Measurements from ENCODE around the gene CELF1. TPM values are rescaled to one million over a fixed set of nuclear protein-coding genes. Genes with fewer than 3 reads are reported as not detected.
"Not testable (repeated sequence)": the region's sequence is repeated elsewhere in the genome, so short reads cannot be mapped to it uniquely, and the experiment has no call there.

Gene CELF1
- total RNA-seq, 1 experiment from 2014 or later: 152 TPM

DNA sequence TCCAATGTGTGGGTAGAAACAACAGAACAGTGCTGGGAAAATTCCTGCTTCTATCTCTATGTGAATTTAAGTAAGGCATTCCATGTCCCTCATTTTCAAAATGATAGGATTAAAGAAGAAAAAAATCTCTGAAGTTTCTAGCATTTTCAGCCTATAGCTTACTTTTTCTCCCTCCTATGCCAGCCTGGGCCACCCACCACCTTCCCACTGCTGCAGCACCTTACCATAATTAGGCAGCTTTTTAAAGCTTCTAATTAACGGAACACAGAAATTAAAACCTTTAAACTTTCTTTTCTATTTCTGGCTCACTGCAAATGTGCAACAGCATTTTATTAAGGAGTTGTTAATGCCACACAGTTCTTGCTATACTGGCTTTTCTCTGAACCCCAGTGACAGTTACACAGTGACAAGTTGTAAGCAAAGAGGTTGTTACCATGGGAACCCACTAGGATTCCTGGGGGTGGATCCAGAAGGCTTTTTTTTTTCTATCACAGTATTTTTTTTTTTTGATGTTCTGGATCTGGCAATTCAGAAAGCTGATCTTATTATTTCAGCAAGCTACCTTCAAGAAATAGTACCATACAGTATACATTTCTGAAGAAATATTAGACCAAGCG is 20.2 kb downstream of the CELF1 start:
- H3K27me3 Mint-ChIP-seq (ENCODE audit: insufficient read depth, unreplicated experiment): no peaks in the 10 kb centered on the region
- ChIA-PET POLR2A (no interaction called here), CTCF (interaction anchor here (0.6 kb wide), 1 partner anchor 19 kb away, joined by 4 read pairs; no protein-coding TSS in a partner anchor)
- Histone ChIP-seq H3K4me3 (ENCODE audit: low read depth, low read length) (no peak overlapping the region), H3K27me3 (replicated peaks; ENCODE audit: control insufficient read depth, insufficient read depth, low read length) (no peaks in the 10 kb centered on the region), H3K4me1 (peaks cover 26% of the 10 kb centered on the region), H3K36me3 (ENCODE audit: control insufficient read depth, insufficient read depth, low read length) (no peaks in the 10 kb centered on the region), H3K9me3 (no peaks in the 10 kb centered on the region)
- no peak for TF ChIP-seq CTCF (IDR thresholded peaks at IDR 0.05; ENCODE audit: insufficient read depth in 1 of 2, low read depth in 1 of 2, low read length in 1 of 2, severe bottlenecking in 1 of 2, unreplicated experiment in 1 of 2)
- H3K36me3 Mint-ChIP-seq (ENCODE audit: insufficient read depth, unreplicated experiment): peaks cover 43% of the 10 kb centered on the region
- H3K9me3 Mint-ChIP-seq (ENCODE audit: unreplicated experiment): no peaks in the 10 kb centered on the region
- H3K4me1 Mint-ChIP-seq (ENCODE audit: low read depth, unreplicated experiment): peaks cover 13% of the 10 kb centered on the region
- DNase-seq: peak in 1 of 2 experiments; percentile 22
- no peak overlapping the region for H3K4me3 Mint-ChIP-seq (ENCODE audit: unreplicated experiment)
- no TSS peak for BruUV-seq (replicated peaks)
- intact Hi-C loops (cut with micrococcal nuclease; ENCODE audit: unreplicated experiment): no loop called here
- no peak overlapping the region for H3K27ac Mint-ChIP-seq (ENCODE audit: unreplicated experiment)

GRCh38 chr11:47531666-47532065 is 21.3 kb downstream of the CELF1 start:
- Mint-ChIP-seq H3K27me3 (ENCODE audit: insufficient read depth, unreplicated experiment) (no peaks in the 10 kb centered on the region), H3K4me3 (ENCODE audit: unreplicated experiment) (no peak overlapping the region), H3K9me3 (ENCODE audit: unreplicated experiment) (no peaks in the 10 kb centered on the region), H3K36me3 (ENCODE audit: insufficient read depth, unreplicated experiment) (peaks cover 49% of the 10 kb centered on the region), H3K4me1 (ENCODE audit: low read depth, unreplicated experiment) (peaks cover 13% of the 10 kb centered on the region), H3K27ac (ENCODE audit: unreplicated experiment) (no peak overlapping the region)
- intact Hi-C loops (cut with micrococcal nuclease; ENCODE audit: unreplicated experiment): loop anchor here (2.0 kb wide), 1 partner anchor 21 kb away; the partner anchor contains the start of gene CELF1
- BruUV-seq (replicated peaks): no TSS peak
- Histone ChIP-seq H3K27me3 (replicated peaks; ENCODE audit: control insufficient read depth, insufficient read depth, low read length) (no peaks in the 10 kb centered on the region), H3K4me1 (peaks cover 26% of the 10 kb centered on the region), H3K9me3 (no peaks in the 10 kb centered on the region), H3K4me3 (ENCODE audit: low read depth, low read length) (no peak overlapping the region), H3K36me3 (ENCODE audit: control insufficient read depth, insufficient read depth, low read length) (no peaks in the 10 kb centered on the region)
- POLR2A ChIA-PET: no interaction called here
- TF ChIP-seq CTCF (IDR thresholded peaks at IDR 0.05; ENCODE audit: insufficient read depth in 1 of 2, low read depth in 1 of 2, low read length in 1 of 2, severe bottlenecking in 1 of 2, unreplicated experiment in 1 of 2): no peak
- DNase-seq: no peak
- CTCF ChIA-PET: interaction anchor here (1.7 kb wide), 1 partner anchor 22 kb away, joined by 5 read pairs; no protein-coding TSS in a partner anchor

- H3K36me3 ChIP-seq (ENCODE audit: control insufficient read depth, insufficient read depth, low read length); POLR2A ChIA-PET; BruUV-seq (replicated peaks); H3K9me3 Mint-ChIP-seq (ENCODE audit: unreplicated experiment); H3K4me3 ChIP-seq (ENCODE audit: low read depth, low read length); H3K4me3 Mint-ChIP-seq (ENCODE audit: unreplicated experiment); DNase-seq; H3K9me3 ChIP-seq; H3K27me3 Mint-ChIP-seq (ENCODE audit: insufficient read depth, unreplicated experiment); H3K27me3 ChIP-seq (replicated peaks; ENCODE audit: control insufficient read depth, insufficient read depth, low read length): not testable (repeated sequence)
- peak overlapping the region; percentile 77 for H3K27ac Mint-ChIP-seq (ENCODE audit: unreplicated experiment)
- H3K4me1 Mint-ChIP-seq (ENCODE audit: low read depth, unreplicated experiment): peaks cover 16% of the 10 kb centered on the region
- CTCF ChIA-PET: interaction anchor here (1.7 kb wide), 1 partner anchor 23 kb away, joined by 5 read pairs; no protein-coding TSS in a partner anchor
- intact Hi-C loops (cut with micrococcal nuclease; ENCODE audit: unreplicated experiment): loop anchor here (2.0 kb wide), 1 partner anchor 22 kb away; the partner anchor contains the start of gene CELF1
- peaks cover 26% of the 10 kb centered on the region for H3K4me1 ChIP-seq
- H3K36me3 Mint-ChIP-seq (ENCODE audit: insufficient read depth, unreplicated experiment): peaks cover 54% of the 10 kb centered on the region
These were observed 22.2 kb downstream of the CELF1 start for GRCh38 chr11:47530721-47531120.
